Measurements from ENCODE around the gene WDR70.
"Not testable (repeated sequence)": the region's sequence is repeated elsewhere in the genome, so short reads cannot be mapped to it uniquely, and the experiment has no call there.

The WDR70 gene

GRCh38 chr5:37477426-37477825 lies 98.3 kb downstream of the WDR70 start:
- no peak overlapping the region for H3K9ac ChIP-seq (ENCODE audit: low read length)
- no peak overlapping the region for H4K12ac ChIP-seq (ENCODE audit: low read depth, low read length)
- peaks cover 3% of the 10 kb centered on the region for H3K9me3 ChIP-seq (ENCODE audit: insufficient read depth, low read depth, low read length)
- no peak overlapping the region for H3K4me3 ChIP-seq (ENCODE audit: low read depth, low read length)
- no peak for DNase-seq
- H2BK12ac ChIP-seq (ENCODE audit: low read length): no peak overlapping the region
- H3K79me2 ChIP-seq (ENCODE audit: control insufficient read depth, insufficient read depth, low read length, poor library complexity): no peaks in the 10 kb centered on the region
- H3K27ac ChIP-seq (ENCODE audit: low read depth, low read length): no peak overlapping the region
- H3K27me3 ChIP-seq (ENCODE audit: insufficient read depth, low read length): no peaks in the 10 kb centered on the region
- no peak overlapping the region for H4K8ac ChIP-seq (ENCODE audit: low read depth, low read length)
- H3K23ac ChIP-seq (ENCODE audit: low read length): no peak overlapping the region
- H3K18ac ChIP-seq (ENCODE audit: low read length): no peak overlapping the region
- no peak overlapping the region for H3K14ac ChIP-seq (ENCODE audit: low read length)
- H2AFZ ChIP-seq (ENCODE audit: insufficient read depth, low read length, poor library complexity): no peak overlapping the region
- H3K4me1 ChIP-seq (ENCODE audit: control insufficient read depth in 1 of 2, insufficient read depth in 2 of 2, low read length in 2 of 2): no peaks in the 10 kb centered on the region
- peaks cover 10 to 14% of the 10 kb centered on the region in 2 experiments for H3K36me3 ChIP-seq (ENCODE audit: control insufficient read depth in 1 of 2, insufficient read depth in 2 of 2, low read length in 2 of 2)
- H2AK5ac ChIP-seq (ENCODE audit: low read length): no peak overlapping the region
- H3K4me2 ChIP-seq (ENCODE audit: low read length): no peak overlapping the region
- H2BK5ac ChIP-seq (ENCODE audit: low read depth, low read length, poor library complexity): no peak overlapping the region
- H3K79me1 ChIP-seq (ENCODE audit: low read length): no peaks in the 10 kb centered on the region
- no peak overlapping the region for H2BK120ac ChIP-seq (ENCODE audit: insufficient read depth, low read length, poor library complexity)
- H4K91ac ChIP-seq (ENCODE audit: low read depth, low read length): no peak overlapping the region
- no peak overlapping the region for H3K4ac ChIP-seq (ENCODE audit: low read depth, low read length)

- WGBS (ENCODE audit: extremely low coverage, insufficient coverage, insufficient read length): no CpG with 5 or more reads among the region's 4 CpGs
Observed at GRCh38 chr5:37478121-37478894, 99.2 kb downstream of the WDR70 start.

GRCh38 chr5:37481395-37481794 lies 102.3 kb downstream of the WDR70 start:
- WGBS (ENCODE audit: extremely low coverage, insufficient coverage, insufficient read length): no CpG with 5 or more reads among the region's 3 CpGs
- not testable (repeated sequence) for H4K12ac ChIP-seq (ENCODE audit: low read depth, low read length); H3K27me3 ChIP-seq (ENCODE audit: insufficient read depth, low read length); H2AK5ac ChIP-seq (ENCODE audit: low read length); H2AFZ ChIP-seq (ENCODE audit: insufficient read depth, low read length, poor library complexity); H2BK120ac ChIP-seq (ENCODE audit: insufficient read depth, low read length, poor library complexity); H4K8ac ChIP-seq (ENCODE audit: low read depth, low read length); H3K4me1 ChIP-seq (ENCODE audit: control insufficient read depth in 1 of 2, insufficient read depth in 2 of 2, low read length in 2 of 2); H4K91ac ChIP-seq (ENCODE audit: low read depth, low read length); H3K18ac ChIP-seq (ENCODE audit: low read length); H3K79me2 ChIP-seq (ENCODE audit: control insufficient read depth, insufficient read depth, low read length, poor library complexity); H3K4me2 ChIP-seq (ENCODE audit: low read length); H3K23ac ChIP-seq (ENCODE audit: low read length); DNase-seq; H3K4ac ChIP-seq (ENCODE audit: low read depth, low read length); H3K4me3 ChIP-seq (ENCODE audit: low read depth, low read length); H3K27ac ChIP-seq (ENCODE audit: low read depth, low read length); H3K14ac ChIP-seq (ENCODE audit: low read length); H3K79me1 ChIP-seq (ENCODE audit: low read length); H3K9me3 ChIP-seq (ENCODE audit: insufficient read depth, low read depth, low read length); H3K9ac ChIP-seq (ENCODE audit: low read length); H2BK5ac ChIP-seq (ENCODE audit: low read depth, low read length, poor library complexity); H2BK12ac ChIP-seq (ENCODE audit: low read length)
- peaks cover 10 to 14% of the 10 kb centered on the region in 2 experiments for H3K36me3 ChIP-seq (ENCODE audit: control insufficient read depth in 1 of 2, insufficient read depth in 2 of 2, low read length in 2 of 2)

More at GRCh38 chr5:37478121-37478894, 99.2 kb downstream of the WDR70 start:
- Histone ChIP-seq H4K91ac (ENCODE audit: low read depth, low read length) (no peak overlapping the region), H4K8ac (ENCODE audit: low read depth, low read length) (no peak overlapping the region), H2AFZ (ENCODE audit: insufficient read depth, low read length, poor library complexity) (no peak overlapping the region), H3K79me1 (ENCODE audit: low read length) (no peaks in the 10 kb centered on the region), H2BK12ac (ENCODE audit: low read length) (no peak overlapping the region), H3K23ac (ENCODE audit: low read length) (no peak overlapping the region), H3K9me3 (ENCODE audit: insufficient read depth, low read depth, low read length) (peaks cover 3% of the 10 kb centered on the region), H3K14ac (ENCODE audit: low read length) (no peak overlapping the region), H3K9ac (ENCODE audit: low read length) (no peak overlapping the region), H3K27me3 (ENCODE audit: insufficient read depth, low read length) (no peaks in the 10 kb centered on the region), H2AK5ac (ENCODE audit: low read length) (no peak overlapping the region), H3K4me1 (ENCODE audit: control insufficient read depth in 1 of 2, insufficient read depth in 2 of 2, low read length in 2 of 2) (no peaks in the 10 kb centered on the region), H3K4me2 (ENCODE audit: low read length) (no peak overlapping the region), H2BK120ac (ENCODE audit: insufficient read depth, low read length, poor library complexity) (no peak overlapping the region), H3K18ac (ENCODE audit: low read length) (no peak overlapping the region), H3K36me3 (ENCODE audit: control insufficient read depth in 1 of 2, insufficient read depth in 2 of 2, low read length in 2 of 2) (peaks cover 10 to 14% of the 10 kb centered on the region in 2 experiments), H3K4me3 (ENCODE audit: low read depth, low read length) (no peak overlapping the region), H2BK5ac (ENCODE audit: low read depth, low read length, poor library complexity) (no peak overlapping the region), H3K27ac (ENCODE audit: low read depth, low read length) (no peak overlapping the region), H3K4ac (ENCODE audit: low read depth, low read length) (no peak overlapping the region), H3K79me2 (ENCODE audit: control insufficient read depth, insufficient read depth, low read length, poor library complexity) (no peaks in the 10 kb centered on the region), H4K12ac (ENCODE audit: low read depth, low read length) (no peak overlapping the region)
- DNase-seq: no peak

GRCh38 chr5:37490120-37490810 lies 111.1 kb downstream of the WDR70 start:
- Histone ChIP-seq H3K9ac (ENCODE audit: low read length) (no peak overlapping the region), H2AFZ (ENCODE audit: insufficient read depth, low read length, poor library complexity) (no peak overlapping the region), H4K8ac (ENCODE audit: low read depth, low read length) (no peak overlapping the region), H3K4me2 (ENCODE audit: low read length) (no peak overlapping the region), H3K4ac (ENCODE audit: low read depth, low read length) (no peak overlapping the region), H2BK12ac (ENCODE audit: low read length) (no peak overlapping the region), H3K27ac (ENCODE audit: low read depth, low read length) (no peak overlapping the region), H2BK5ac (ENCODE audit: low read depth, low read length, poor library complexity) (no peak overlapping the region), H3K18ac (ENCODE audit: low read length) (no peak overlapping the region), H3K23ac (ENCODE audit: low read length) (no peak overlapping the region), H4K12ac (ENCODE audit: low read depth, low read length) (no peak overlapping the region), H3K79me2 (ENCODE audit: control insufficient read depth, insufficient read depth, low read length, poor library complexity) (no peaks in the 10 kb centered on the region), H3K79me1 (ENCODE audit: low read length) (no peaks in the 10 kb centered on the region), H3K4me3 (ENCODE audit: low read depth, low read length) (no peak overlapping the region), H2AK5ac (ENCODE audit: low read length) (no peak overlapping the region), H4K91ac (ENCODE audit: low read depth, low read length) (no peak overlapping the region), H3K27me3 (ENCODE audit: insufficient read depth, low read length) (no peaks in the 10 kb centered on the region), H3K14ac (ENCODE audit: low read length) (no peak overlapping the region), H3K4me1 (ENCODE audit: control insufficient read depth in 1 of 2, insufficient read depth in 2 of 2, low read length in 2 of 2) (peaks cover 5 to 13% of the 10 kb centered on the region in 2 experiments), H3K9me3 (ENCODE audit: insufficient read depth, low read depth, low read length) (peaks cover 2% of the 10 kb centered on the region), H2BK120ac (ENCODE audit: insufficient read depth, low read length, poor library complexity) (no peak overlapping the region), H3K36me3 (ENCODE audit: control insufficient read depth in 1 of 2, insufficient read depth in 2 of 2, low read length in 2 of 2) (no peaks in the 10 kb centered on the region)
- WGBS (ENCODE audit: extremely low coverage, insufficient coverage, insufficient read length): no CpG with 5 or more reads among the region's 2 CpGs
- DNase-seq: no peak
